Stimulated activated naive CD4-positive, alpha-beta T cell treated with Interleukin-2 at 50 U/mL for 16 hours (primary cell): ENCODE data around the gene AGRN.
A peak's percentile ranks its signal among the peaks of the same experiment; 100 is the strongest.

Source experiments
- DNase-seq: peaks from one replicate; lab custom pipeline; 2025; lab: John Stamatoyannopoulos, UW

The AGRN gene

DNA sequence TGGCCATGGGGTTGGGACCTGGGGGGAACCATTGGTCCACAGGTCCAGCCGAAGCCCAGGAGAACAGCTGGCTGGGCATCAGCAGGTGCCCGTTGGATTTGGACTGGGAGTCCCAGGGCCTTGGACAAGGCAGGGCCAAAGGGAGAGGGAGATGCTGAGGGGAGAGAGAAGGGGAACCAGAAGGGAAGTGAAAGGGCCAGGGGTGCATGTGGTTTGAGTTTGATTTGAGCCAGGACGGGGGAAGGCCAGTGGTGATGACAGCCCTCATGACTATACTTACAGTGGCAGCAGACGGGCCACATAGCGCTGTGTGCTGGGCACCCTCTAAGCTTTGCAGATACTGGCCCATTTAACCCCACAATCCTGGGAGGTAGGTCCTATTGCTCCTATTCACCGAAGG is 18.8 kb downstream of the AGRN start:
- no peak for DNase-seq

DNA sequence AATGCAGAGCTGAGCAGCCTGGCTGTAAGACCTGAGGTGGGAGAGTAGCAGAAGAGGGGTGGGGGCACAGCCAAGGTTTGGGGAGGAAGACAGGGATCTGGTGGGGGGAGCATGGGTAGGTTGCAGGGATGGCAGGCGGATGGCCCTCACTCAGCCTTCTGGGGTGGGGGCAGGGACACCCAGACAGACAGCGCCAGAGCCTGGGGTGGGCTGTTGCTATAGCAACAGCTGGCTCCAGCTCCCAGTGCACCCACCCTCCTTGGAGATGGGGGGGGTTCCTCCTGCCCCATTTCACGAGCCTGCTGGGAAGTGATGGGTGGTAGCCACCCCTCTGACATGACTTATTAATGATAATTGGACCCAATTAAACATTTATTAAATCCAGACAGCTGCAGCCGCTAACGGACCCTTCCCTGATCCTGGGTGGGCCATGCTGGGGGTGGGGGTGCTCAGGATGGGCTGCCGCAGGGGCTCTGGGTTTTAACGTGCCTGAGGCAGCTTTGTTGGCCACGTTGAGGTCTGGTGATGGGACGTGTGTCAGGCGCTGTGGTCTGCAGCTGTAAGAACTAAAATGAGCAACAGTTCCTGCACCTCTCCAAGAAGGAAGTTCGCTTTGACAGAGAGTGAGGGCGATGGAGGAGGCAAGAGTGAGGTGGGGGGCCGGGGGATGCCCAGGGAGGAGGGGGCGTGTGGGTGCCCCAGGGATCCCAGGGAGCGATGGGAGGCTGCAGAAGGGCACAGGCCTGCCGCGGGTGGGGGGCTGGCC is 19.4 kb downstream of the AGRN start:
- DNase-seq = no peak

DNA sequence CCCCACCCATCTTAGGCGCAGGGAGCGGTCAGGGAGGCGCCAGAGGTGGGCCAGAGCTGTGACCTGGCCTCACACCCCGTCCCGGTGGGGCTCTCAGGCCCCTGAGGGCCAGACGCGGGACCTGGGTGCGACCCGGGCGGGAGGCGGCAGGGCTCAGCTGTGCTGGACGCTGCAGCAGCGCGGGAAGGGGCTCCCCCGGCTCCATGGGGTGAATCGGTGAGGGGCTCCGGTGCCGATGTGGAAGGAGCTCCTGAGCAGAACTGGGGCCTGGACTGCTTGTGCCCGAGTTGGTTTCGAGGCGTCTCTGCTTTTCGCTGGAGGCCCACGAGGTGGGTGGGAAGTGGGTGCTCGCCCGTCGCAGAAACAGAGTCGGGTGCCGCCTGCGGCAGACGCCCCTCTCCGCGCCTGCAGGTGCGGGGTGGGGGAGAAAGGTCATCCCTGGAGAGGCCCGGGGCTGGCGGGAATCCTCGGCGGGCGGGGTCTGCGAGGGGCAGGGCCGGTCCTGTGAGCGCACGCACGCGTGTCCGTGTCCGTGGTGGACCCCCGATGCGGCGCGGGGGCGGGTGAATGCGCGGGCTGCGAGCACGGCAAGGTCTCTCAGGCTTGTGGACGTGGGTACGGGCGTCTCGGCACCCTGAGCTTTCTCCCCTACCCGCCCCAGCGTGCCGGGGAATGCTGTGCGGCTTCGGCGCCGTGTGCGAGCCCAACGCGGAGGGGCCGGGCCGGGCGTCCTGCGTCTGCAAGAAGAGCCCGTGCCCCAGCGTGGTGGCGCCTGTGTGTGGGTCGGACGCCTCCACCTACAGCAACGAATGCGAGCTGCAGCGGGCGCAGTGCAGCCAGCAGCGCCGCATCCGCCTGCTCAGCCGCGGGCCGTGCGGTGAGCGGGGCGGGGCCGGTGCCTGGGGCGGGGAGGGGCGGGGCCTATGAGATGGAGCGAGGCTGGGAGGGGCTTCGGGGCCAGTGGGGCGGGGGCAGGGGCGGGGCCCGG is 20.4 kb downstream of the AGRN start:
- DNase-seq = peak; percentile 77

DNA sequence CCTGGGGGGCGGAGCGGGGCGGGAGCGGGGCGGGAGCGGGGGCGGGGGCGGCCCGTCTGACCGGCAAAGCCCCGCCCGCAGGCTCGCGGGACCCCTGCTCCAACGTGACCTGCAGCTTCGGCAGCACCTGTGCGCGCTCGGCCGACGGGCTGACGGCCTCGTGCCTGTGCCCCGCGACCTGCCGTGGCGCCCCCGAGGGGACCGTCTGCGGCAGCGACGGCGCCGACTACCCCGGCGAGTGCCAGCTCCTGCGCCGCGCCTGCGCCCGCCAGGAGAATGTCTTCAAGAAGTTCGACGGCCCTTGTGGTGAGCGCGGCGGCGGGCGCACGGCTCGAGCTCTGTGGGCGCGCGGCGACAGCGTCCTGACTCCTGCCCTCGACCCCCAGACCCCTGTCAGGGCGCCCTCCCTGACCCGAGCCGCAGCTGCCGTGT is 21.2 kb downstream of the AGRN start:
- DNase-seq = no peak

DNA sequence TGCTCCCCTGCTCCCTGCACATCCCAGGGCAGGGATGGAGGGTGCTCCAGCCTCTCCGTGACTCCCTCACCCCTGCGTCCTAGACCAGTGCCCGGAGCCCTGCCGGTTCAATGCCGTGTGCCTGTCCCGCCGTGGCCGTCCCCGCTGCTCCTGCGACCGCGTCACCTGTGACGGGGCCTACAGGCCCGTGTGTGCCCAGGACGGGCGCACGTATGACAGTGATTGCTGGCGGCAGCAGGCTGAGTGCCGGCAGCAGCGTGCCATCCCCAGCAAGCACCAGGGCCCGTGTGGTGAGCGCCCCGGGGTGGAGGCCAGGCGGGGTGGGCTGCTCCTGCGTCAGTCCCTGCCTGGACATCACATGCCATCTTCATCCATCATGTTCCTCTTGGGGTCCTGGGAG is 22.0 kb downstream of the AGRN start:
- no peak for DNase-seq

DNA sequence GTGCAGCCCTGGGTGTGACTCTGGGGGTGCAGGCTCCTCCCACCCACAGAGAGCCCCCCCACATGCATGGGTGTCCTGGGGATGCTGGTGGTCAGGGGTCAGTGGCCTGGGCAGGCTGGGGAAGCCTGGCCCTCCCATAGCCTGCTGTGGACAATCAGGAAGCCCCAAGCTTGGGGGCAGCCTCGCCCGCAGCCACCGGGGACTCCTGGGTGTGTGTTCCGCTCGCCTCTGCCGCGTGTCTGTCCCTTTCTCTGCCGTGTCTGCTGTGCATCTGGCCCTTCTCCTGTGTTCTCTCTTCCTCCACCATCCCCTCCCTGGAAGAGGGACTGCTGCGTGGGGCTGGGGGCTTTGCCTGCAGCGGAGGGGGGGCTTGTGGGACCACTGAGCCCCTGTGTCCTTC is 22.9 kb downstream of the AGRN start:
- no peak for DNase-seq

DNA sequence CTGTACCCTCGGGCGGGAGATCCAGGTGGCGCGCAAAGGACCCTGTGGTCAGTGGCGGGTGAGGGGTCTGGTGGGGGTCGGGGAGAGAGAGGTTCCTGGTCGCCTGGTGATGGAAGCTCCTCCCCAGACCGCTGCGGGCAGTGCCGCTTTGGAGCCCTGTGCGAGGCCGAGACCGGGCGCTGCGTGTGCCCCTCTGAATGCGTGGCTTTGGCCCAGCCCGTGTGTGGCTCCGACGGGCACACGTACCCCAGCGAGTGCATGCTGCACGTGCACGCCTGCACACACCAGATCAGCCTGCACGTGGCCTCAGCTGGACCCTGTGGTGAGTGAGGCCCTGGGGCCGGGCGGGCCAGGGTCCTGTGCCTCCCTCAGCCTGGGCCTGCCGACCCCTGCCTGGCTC is 23.5 kb downstream of the AGRN start:
- DNase-seq = no peak

DNA sequence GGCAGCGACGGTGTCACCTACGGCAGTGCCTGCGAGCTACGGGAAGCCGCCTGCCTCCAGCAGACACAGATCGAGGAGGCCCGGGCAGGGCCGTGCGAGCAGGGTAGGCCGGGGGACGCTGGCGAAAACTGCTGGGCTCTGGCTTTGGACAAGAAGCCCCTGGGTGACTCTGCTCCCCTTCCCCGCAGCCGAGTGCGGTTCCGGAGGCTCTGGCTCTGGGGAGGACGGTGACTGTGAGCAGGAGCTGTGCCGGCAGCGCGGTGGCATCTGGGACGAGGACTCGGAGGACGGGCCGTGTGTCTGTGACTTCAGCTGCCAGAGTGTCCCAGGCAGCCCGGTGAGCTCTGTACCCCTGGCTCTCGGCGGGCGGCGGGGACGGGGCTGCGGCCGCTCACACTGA is 24.0 kb downstream of the AGRN start:
- DNase-seq = no peak

DNA sequence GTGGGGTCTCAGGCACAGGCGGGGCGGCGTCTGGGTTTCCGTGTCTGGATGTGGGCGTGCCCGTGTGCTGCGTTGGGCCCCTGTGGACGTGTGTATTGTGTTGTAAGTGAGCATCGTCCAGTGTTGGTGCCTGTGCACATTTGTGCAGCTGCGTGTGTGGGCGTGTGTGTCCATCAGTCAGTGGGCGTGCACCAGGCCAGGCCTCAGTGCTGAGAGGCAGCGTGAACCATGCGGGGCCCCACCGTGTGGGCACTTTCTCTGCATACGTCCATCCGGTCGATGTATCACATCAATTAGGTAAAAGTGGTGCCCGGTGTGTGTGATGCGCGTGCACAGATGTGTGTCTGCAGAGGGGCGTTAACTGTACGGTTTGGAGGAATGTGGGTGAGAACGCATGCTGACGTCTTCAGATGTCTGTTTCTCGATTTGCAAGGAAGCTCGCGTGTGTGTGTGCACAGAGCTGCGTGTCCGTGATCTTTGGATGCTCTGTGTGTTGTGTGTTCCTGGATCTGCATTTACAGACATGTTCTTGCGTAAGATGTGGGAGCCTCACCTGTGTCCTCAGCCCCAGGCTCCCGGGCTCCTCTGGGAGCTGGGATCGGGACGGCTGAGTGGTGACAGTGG is 24.6 kb downstream of the AGRN start:
- DNase-seq = no peak

DNA sequence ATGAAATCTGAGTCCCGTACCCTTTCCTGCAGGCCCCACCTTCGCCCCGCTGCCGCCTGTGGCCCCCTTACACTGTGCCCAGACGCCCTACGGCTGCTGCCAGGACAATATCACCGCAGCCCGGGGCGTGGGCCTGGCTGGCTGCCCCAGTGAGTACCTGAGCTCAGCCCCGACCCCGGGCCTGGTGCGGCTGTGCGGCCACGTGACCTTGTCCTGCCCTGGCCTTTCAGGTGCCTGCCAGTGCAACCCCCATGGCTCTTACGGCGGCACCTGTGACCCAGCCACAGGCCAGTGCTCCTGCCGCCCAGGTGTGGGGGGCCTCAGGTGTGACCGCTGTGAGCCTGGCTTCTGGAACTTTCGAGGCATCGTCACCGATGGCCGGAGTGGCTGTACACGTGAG is 25.2 kb downstream of the AGRN start:
- DNase-seq = no peak

DNA sequence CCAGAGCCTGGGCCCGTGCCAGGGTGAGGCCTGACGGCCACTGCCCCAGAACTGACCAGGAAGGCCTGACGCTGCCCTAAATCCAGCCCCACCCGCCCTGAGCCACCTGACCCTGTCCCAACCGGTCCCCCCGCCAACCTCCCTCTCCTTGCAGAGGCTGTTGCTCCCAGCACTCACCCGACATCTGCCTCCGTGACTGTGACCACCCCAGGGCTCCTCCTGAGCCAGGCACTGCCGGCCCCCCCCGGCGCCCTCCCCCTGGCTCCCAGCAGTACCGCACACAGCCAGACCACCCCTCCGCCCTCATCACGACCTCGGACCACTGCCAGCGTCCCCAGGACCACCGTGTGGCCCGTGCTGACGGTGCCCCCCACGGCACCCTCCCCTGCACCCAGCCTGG is 26.3 kb downstream of the AGRN start:
- DNase-seq = no peak

DNA sequence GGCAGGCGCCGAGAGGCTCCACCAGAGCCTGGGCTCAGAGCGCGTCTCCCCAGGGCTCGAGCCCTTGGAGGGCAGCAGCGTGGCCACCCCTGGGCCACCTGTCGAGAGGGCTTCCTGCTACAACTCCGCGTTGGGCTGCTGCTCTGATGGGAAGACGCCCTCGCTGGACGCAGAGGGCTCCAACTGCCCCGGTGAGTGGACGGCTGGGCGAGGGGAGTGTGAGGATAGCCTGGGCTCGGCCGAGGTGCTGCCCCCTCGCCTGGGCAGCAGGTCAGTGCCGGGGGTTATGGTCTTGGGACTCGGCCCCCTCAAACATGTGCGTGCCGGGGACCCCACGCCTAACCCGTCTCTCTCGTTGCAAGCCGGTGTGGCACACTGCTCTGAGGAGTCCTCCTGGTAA is 26.8 kb downstream of the AGRN start:
- DNase-seq = no peak

DNA sequence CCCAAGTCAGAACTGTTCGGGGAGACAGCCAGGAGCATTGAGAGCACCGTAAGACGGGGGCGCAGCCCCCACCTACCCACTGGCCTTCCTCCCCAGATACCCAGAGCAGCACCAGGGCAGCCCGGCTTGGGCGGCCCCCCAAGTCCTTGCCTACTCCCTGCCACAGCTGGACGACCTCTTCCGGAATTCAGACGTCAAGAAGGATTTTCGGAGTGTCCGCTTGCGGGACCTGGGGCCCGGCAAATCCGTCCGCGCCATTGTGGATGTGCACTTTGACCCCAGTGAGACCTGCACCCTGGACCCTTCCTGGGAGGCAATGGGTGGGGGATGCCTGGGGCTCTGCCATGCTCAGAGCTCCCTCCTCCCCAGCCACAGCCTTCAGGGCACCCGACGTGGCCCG is 27.5 kb downstream of the AGRN start:
- DNase-seq = no peak

DNA sequence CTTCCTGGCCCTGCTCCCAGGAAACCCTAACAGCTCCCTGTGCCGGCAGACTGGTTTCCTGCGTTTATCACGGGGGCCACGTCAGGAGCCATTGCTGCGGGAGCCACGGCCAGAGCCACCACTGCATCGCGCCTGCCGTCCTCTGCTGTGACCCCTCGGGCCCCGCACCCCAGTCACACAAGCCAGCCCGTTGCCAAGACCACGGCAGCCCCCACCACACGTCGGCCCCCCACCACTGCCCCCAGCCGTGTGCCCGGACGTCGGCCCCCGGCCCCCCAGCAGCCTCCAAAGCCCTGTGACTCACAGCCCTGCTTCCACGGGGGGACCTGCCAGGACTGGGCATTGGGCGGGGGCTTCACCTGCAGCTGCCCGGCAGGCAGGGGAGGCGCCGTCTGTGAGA is 28.0 kb downstream of the AGRN start:
- DNase-seq = no peak

DNA sequence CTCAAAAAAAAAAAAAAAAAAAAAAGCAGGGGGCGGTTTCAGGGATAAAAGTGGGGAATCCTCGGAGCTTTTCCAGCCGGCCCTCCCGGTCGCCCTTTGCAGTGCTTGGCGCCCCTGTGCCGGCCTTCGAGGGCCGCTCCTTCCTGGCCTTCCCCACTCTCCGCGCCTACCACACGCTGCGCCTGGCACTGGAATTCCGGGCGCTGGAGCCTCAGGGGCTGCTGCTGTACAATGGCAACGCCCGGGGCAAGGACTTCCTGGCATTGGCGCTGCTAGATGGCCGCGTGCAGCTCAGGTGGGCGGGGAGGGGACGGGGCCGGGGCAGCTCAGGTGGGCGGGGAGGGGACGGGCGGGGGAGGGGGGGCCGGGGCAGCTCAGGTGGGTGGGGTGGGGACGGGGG is 28.8 kb downstream of the AGRN start:
- DNase-seq = no peak

DNA sequence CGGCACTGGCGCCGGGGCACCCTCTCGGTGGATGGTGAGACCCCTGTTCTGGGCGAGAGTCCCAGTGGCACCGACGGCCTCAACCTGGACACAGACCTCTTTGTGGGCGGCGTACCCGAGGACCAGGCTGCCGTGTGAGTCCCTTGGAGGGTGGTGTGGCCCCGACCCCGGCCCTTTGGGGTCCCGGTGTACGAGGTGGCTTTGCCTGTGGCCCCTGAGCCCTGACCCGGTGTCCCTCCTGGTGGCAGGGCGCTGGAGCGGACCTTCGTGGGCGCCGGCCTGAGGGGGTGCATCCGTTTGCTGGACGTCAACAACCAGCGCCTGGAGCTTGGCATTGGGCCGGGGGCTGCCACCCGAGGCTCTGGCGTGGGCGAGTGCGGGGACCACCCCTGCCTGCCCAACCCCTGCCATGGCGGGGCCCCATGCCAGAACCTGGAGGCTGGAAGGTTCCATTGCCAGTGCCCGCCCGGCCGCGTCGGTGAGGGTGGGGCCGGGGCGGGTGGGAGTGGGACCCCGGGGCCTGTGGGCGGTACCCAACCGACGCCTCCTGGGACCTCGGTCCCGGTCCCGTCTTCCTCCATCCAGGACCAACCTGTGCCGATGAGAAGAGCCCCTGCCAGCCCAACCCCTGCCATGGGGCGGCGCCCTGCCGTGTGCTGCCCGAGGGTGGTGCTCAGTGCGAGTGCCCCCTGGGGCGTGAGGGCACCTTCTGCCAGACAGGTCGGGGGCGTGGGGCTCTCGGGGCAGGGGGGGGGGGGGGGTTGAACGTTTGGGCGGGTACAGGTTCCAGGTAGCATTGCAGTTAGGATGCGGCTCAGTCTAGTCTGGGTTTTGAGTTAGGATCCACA is 29.6 kb downstream of the AGRN start:
- DNase-seq = no peak

DNA sequence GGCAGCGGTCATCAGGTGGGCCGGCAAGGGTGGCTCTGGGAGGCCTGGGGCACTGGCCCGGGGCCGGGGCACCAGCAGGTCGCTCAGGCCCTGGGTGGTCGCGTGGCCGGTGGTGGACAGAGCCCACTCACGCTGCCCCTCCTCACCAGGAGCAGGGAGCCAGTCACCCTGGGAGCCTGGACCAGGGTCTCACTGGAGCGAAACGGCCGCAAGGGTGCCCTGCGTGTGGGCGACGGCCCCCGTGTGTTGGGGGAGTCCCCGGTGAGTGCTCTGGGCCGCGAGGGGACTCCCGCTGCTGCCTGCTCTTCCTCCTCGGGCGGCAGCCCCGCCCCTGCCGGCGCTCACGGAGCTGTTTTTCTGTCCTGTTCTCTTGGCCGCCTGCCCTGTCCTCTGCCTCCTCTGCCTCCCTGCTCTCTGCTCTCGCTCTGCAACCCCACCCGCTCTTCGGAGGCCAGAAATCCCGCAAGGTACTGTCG is 30.7 kb downstream of the AGRN start:
- no peak for DNase-seq

DNA sequence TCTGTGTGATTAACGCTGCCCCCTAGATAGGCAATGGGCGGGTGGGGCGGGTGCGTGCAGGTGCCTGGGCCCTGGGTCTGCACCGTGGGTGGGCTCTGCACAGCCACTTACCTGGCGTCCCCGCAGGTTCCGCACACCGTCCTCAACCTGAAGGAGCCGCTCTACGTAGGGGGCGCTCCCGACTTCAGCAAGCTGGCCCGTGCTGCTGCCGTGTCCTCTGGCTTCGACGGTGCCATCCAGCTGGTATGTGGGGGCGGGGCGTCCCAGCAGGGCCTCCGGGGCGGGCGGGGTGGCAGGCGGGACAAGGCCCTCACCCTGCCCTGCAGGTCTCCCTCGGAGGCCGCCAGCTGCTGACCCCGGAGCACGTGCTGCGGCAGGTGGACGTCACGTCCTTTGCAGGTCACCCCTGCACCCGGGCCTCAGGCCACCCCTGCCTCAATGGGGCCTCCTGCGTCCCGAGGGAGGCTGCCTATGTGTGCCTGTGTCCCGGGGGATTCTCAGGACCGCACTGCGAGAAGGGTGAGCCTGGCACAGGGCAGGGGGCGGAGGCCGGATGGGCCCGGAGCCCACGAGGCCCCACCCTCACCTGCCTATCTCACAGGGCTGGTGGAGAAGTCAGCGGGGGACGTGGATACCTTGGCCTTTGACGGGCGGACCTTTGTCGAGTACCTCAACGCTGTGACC is 31.3 kb downstream of the AGRN start:
- DNase-seq = no peak

DNA sequence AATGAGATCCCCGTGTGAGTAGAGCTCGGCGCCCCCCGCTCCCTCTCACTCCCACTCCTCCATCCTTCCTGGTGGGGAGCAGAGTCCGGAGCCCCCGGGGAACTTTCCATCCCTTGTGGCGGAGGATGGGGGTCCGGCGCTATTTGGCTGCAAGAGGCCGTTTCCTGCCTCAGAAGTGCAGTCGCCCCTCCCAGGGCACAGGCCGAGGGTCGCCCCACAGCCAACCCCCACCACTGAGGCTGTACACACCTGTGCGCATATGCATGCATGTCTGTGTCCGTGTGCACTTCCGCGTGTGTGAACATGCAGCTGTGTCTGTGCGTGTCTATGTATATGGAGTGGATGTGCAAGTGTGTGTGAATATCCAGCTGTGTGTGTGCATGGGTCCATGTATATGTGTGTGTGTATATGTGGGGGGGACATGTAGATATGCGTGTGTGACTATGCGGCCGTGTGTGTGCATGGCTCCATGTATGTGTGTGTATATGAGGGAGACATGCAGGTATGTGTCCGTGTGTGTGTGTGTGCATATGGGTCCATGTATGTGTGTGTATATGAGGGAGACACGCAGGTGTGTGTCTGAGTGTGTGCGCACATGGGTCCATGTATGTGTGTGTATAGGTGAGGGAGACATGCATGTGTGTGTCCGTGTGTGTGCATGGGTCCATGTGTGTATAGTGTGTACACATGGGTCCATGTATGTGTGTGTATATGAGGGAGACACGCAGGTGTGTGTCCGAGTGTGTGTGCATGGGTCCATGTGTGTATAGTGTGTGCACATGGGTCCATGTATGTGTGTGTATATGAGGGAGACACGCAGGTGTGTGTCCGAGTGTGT is 32.3 kb downstream of the AGRN start:
- DNase-seq = no peak

DNA sequence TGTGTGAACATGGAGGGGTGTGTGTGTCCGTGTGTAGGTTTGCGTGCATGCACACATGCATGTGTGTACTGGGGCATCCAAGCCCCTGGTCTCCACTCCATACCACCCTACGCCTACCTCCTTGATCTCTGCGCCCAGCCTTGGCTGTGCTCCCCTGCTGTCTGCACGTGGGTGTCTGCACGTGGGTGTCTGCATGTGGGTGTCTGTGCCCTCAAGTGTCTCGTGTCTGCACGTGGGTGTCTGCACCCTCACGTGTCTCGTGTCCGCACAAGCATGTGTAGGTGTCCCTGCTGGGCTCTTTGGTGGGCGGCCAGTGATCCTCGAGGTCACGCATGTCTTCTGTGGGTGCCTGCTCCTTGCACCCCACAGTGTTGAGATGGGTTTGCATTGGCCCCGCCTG is 33.1 kb downstream of the AGRN start:
- DNase-seq = no peak
